Chondrocyte (in vitro differentiated cells): ENCODE results near the gene ILKAP. TPM values are rescaled to one million over a fixed set of nuclear protein-coding genes. Genes with fewer than 3 reads are reported as not detected.

ENCODE experiments used
- DNase-seq: peaks from one replicate; pipeline ENCODE4 v3.0.0; 2021; ENCODE audit warnings: mixed read lengths, low spot score
- H3K27ac Mint-ChIP-seq: one replicate; pipeline ENCODE4 v1.8.0; 2021; ENCODE audit warnings: mild to moderate bottlenecking, moderate library complexity, mixed read lengths; ENCODE audit not compliant: unreplicated experiment
- H3K27me3 Mint-ChIP-seq: 2 replicates; pipeline ENCODE4 v1.8.0; 2021; ENCODE audit warnings: low read depth, mixed read lengths
- H3K36me3 Mint-ChIP-seq: 2 replicates; pipeline ENCODE4 v1.8.0; 2021; ENCODE audit warnings: low read depth, mixed read lengths
- H3K4me1 Mint-ChIP-seq: 2 replicates; pipeline ENCODE4 v1.8.0; 2021; ENCODE audit warnings: low read depth, mild to moderate bottlenecking, mixed read lengths
- H3K4me3 Mint-ChIP-seq: one replicate; pipeline ENCODE4 v1.8.0; 2021; ENCODE audit warnings: mild to moderate bottlenecking, moderate library complexity, mixed read lengths; ENCODE audit not compliant: unreplicated experiment
- H3K9me3 Mint-ChIP-seq: 2 replicates; pipeline ENCODE4 v1.8.0; 2021; ENCODE audit warnings: low read depth, mixed read lengths
- CTCF ChIP-seq: fragments of 200-600 bp; sonication (generic); IDR thresholded peaks from 2 replicates; pipeline ENCODE4 v1.5.0; 2021; ENCODE audit warnings: antibody characterized with exemption, mild to moderate bottlenecking, moderate library complexity
- total RNA-seq: library from RNA; stranded (reverse); gene quantifications from 3 replicates; pipeline ENCODE4 v1.2.1, GENCODE V29; 2021

Gene ILKAP
- total RNA-seq, 1 donor from 2014 or later = 24.9 TPM

GRCh38 chr2:238235331-238235732 is 31.8 kb upstream of the ILKAP start:
- no peak for TF ChIP-seq CTCF
- peaks cover 18% of the 10 kb centered on the region for H3K4me1 Mint-ChIP-seq
- peak overlapping the region; percentile 52 for H3K4me3 Mint-ChIP-seq
- no peak overlapping the region for H3K27ac Mint-ChIP-seq
- H3K27me3 Mint-ChIP-seq = no peaks in the 10 kb centered on the region
- no peaks in the 10 kb centered on the region for H3K36me3 Mint-ChIP-seq
- no peaks in the 10 kb centered on the region for H3K9me3 Mint-ChIP-seq
- no peak for DNase-seq

- no peak for TF ChIP-seq CTCF
- DNase-seq = no peak
- no peak overlapping the region for H3K27ac Mint-ChIP-seq
- H3K9me3 Mint-ChIP-seq = no peaks in the 10 kb centered on the region
- H3K27me3 Mint-ChIP-seq = no peaks in the 10 kb centered on the region
- peaks cover 2% of the 10 kb centered on the region for H3K36me3 Mint-ChIP-seq
- H3K4me3 Mint-ChIP-seq = no peak overlapping the region
- peaks cover 17% of the 10 kb centered on the region for H3K4me1 Mint-ChIP-seq
Observed at GRCh38 chr2:238233625-238234024, 30.1 kb upstream of the ILKAP start.

GRCh38 chr2:238231809-238232208 is 28.3 kb upstream of the ILKAP start:
- peak; percentile 74 for DNase-seq
- H3K4me3 Mint-ChIP-seq = peak overlapping the region; percentile 79
- H3K4me1 Mint-ChIP-seq = peaks cover 17% of the 10 kb centered on the region
- H3K9me3 Mint-ChIP-seq = no peaks in the 10 kb centered on the region
- TF ChIP-seq CTCF = no peak
- H3K27me3 Mint-ChIP-seq = no peaks in the 10 kb centered on the region
- peaks cover 3% of the 10 kb centered on the region for H3K36me3 Mint-ChIP-seq
- no peak overlapping the region for H3K27ac Mint-ChIP-seq

- no peaks in the 10 kb centered on the region for H3K27me3 Mint-ChIP-seq
- DNase-seq = peak; percentile 75
- H3K9me3 Mint-ChIP-seq = no peaks in the 10 kb centered on the region
- peaks cover 5% of the 10 kb centered on the region for H3K36me3 Mint-ChIP-seq
- peaks cover 17% of the 10 kb centered on the region for H3K4me1 Mint-ChIP-seq
- no peak for TF ChIP-seq CTCF
- H3K27ac Mint-ChIP-seq = peak overlapping the region; percentile 85
- peak overlapping the region; percentile 79 for H3K4me3 Mint-ChIP-seq
Observed at GRCh38 chr2:238231251-238231793, 27.8 kb upstream of the ILKAP start.

GRCh38 chr2:238230699-238231098 is 27.2 kb upstream of the ILKAP start:
- H3K4me3 Mint-ChIP-seq = peak overlapping the region; percentile 79
- no peaks in the 10 kb centered on the region for H3K9me3 Mint-ChIP-seq
- DNase-seq = no peak
- peaks cover 5% of the 10 kb centered on the region for H3K36me3 Mint-ChIP-seq
- no peak overlapping the region for H3K27ac Mint-ChIP-seq
- H3K4me1 Mint-ChIP-seq = peaks cover 19% of the 10 kb centered on the region
- TF ChIP-seq CTCF = no peak
- no peaks in the 10 kb centered on the region for H3K27me3 Mint-ChIP-seq
